GM21515 (cell line): Measurements from ENCODE around the gene SOS1.

Experiments used
- ATAC-seq: cut with Tn5 transposase; IDR thresholded peaks from one replicate; pipeline ENCODE4 v1.9.1; 2021; ENCODE audit not compliant: unreplicated experiment

SOS1 gene

DNA sequence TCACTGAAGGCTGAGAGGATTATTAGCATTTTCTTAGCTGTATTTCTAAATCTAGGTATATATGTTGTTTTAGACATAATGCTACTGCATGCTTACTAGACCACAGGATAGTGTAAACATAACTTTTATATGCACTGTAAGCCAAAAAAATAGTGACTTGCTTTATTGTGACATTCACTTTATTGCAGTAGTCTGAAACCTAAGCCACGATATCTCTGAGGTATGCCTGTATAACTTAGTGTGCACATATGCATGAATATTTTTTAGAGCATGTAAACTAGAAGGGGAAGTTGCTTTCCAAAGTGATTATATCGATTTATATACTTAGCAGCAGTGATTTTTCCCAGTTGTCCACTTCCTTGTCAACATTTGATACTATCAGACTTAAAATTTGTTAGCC lies 81.8 kb downstream of the SOS1 start:
- ATAC-seq, result no peak

DNA sequence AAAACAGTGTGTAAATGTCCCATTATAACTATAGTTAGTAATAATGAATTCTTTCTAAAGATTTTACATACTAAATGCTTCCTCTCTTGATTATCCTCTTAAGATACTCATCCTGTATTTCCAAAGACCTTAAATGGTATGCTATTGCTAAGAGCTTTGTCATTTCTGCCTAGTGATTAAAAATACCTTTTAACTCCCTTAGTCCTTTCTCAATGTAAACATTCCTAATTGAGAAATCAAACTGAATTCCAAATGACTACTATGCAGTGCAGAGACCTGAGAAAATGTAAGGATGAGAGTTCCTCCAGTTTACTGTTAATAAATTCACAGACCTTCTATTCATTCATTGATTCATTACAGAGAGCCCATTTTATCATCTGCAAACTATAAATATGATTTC lies 86.9 kb downstream of the SOS1 start:
- ATAC-seq, result no peak

- no peak for ATAC-seq
These were observed 93.4 kb downstream of the SOS1 start for GRCh38 chr2:39027421-39027820.

DNA sequence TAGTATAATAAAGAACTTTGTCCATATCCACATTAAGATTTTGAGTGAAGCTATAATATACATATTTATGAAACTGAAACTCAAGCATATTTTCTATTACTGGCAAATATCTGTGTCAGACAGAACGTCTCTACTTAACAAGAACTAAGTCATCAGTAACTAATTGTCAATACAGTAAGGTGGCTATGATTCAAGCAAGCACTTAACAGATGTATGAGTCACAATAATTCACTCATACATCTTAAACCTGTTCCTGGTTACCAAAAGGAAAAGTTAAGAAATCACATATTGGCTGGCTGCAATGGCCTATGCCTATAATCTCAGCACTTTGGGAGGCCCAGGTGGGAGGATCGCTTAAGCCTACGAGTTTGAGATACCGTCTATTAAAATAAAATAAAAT lies 96.0 kb downstream of the SOS1 start:
- ATAC-seq, result no peak

GRCh38 chr2:39023649-39024048 lies 97.2 kb downstream of the SOS1 start:
- no peak for ATAC-seq

DNA sequence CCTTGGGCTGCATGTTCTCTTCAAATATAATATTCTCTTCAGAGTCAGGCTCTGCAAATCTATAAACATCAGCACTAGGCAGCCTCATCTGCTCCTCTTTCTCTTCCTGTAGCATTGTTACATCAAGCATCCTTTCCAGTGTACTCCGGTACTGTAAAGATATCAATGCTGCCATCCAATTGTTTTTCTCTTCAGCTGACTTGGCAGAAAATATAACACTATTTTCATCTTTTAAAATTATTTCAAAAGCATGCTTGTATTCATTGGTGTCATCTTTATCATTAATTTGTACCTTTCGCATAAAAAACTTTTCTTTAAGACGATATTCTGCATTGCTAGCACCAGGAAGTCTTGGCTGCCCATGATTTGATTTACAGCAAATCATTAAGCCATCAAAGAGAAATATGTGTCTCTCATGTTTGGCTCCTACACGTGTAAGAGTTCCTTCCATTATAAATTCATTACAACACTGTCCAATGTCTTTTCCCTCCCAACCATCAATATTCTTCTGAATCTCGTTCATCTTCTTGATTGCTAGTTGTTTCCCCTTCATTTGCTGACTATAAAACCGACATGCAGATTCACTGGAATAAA lies 98.1 kb downstream of the SOS1 start:
- no peak for ATAC-seq

GRCh38 chr2:39020383-39020782 lies 100.5 kb downstream of the SOS1 start:
- no peak for ATAC-seq

- ATAC-seq, result no peak
These were observed 102.2 kb downstream of the SOS1 start for GRCh38 chr2:39018638-39019037.

DNA sequence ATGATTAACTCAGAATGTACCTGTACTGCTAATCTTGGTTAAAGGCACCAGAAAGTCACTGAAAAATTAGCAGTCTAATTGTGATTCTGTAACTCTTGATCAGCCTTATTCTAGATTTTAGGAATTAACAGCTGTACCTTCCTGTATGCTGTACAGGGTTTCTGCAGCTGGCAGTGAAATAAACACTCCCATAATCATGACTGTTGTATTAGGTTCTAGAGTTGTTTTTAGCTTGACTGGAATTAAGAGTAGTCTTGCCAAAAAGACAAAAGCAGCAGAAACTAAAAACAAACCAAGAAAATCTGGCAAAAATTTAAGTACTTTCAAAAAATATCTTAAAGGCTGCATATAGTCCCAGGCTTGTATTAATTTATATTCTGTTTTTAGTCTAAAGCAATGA lies 103.5 kb downstream of the SOS1 start:
- no peak for ATAC-seq

DNA sequence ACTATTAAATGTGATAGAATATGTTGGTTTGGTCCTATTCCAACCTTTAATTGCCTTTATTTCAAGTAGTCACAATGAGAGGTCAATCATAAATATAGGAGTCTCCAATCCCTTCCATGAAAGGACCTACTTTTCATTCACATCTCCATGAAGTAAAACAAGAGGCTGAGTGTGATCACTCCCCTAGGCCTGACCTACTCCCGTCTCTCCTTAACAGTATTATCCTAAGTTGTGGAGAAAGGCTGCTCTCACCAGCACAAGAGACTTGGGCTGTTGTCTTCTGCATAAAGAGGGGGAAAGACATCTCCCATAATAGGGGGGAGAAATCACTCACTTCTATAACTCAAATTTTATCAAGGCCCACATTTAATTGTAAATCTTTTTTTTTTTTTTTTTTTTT lies 105.4 kb downstream of the SOS1 start:
- ATAC-seq, result no peak

DNA sequence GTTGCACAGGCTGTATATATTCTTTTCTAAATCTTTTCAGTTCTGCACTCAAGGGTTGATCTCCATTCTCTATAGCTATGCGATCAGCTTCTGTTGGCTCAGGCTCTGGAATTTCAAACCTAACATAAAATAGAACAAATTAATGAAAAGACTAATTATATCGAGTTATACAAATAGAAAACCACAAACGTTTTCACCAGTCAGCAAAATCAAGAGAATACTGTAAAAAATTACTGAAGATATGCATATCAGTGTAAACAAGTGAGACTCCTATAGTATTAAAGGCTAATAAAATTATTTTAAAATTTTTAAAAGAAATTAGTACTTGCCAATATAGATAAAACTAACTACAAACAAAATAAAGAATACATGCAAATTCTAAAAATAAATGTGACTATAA lies 107.0 kb downstream of the SOS1 start:
- no peak for ATAC-seq

GRCh38 chr2:39008665-39009064 lies 112.2 kb downstream of the SOS1 start:
- ATAC-seq, result no peak

- ATAC-seq, result no peak
These were observed 112.9 kb downstream of the SOS1 start for GRCh38 chr2:39007875-39008504.

- ATAC-seq, result no peak
These were observed 120.3 kb downstream of the SOS1 start for GRCh38 chr2:39000552-39000951.

DNA sequence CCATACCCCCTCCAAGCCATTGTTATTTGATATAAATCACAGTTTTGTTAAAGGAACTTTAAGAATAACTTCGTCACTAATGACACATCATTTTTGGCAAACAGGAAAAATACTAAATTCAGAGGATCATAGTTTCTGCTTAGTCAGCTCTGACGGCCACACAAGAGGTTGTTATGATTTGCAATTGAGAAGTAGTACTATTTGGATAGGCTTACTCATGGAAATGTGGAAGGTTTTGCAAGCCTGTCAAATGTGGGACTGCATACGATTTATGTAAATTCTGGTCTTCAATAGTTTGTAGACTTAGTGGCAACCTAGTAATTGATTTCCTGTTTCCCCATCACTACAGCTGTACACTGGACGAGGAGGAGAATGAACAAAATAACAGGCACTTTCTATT lies 123.1 kb downstream of the SOS1 start:
- ATAC-seq, result no peak

DNA sequence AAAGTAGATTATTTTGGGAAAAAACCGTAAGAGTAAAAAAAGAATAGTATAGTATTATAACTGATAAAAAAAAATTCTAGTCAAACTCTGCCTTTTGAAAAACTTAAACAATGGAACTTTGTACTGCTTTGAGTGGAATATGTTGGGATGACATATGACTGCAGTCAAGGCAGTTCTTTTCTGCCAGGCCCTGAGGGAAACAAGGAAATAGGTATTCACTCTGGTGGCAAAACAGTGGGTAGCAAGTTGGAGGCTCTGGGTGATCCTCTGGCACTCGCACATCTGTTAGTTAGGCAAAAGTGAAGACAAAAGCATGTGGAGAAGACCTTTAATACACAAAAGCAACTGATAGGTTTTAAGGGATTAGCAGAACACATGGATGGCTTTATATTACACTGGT lies 129.0 kb downstream of the SOS1 start:
- no peak for ATAC-seq

- no peak for ATAC-seq
These were observed 132.1 kb downstream of the SOS1 start for GRCh38 chr2:38988716-38989115.

DNA sequence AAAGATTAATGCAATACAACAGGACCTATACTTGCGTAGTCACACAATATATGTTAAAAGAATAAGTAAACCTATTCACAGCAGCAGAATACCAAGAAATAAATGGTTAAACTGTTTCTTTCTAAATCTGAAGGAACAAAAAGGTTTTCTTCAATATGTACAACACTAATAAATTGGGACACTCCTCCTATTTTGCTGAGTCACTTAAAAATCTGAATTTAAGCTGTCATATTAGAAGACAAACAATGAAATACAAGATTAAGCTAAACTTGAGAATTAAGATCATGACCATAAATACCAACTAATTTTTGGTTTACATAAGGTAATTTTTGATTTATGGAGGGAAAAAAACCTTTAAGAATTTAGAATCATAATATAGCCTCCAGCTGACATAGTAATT lies 138.4 kb downstream of the SOS1 start:
- no peak for ATAC-seq

GRCh38 chr2:38981670-38982357 lies 139.0 kb downstream of the SOS1 start:
- ATAC-seq, result no peak

DNA sequence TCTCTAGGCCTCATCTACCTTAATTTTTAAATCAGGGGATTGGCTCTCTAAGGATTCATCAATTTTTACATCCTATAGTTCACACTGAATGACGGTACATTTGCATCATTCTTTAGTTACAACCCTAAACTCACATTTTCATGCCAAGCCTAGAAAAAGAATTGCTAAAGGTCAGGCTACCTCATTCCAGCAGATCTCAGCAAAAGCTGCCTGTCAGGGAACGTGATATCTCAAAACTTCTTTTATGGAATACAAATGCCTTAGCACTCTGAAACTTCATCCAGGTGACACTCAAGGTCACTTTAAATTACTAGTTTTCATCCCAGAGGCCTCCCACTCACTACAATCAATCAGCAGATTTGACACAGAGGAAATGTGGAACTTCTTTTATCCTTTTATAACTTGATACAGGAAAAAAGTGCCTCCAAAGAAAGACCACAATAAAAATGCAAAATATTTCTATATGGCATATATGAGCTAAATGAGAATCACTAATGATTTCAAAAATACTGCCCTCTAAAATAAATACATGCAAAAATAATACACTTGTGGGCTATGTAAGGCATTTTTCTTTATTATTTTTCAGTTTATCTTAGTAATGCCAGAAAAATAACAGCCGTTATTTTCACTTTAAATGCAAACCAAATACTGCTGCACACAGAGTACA lies 139.7 kb downstream of the SOS1 start:
- no peak for ATAC-seq

GRCh38 chr2:38978908-38979307 lies 141.9 kb downstream of the SOS1 start:
- no peak for ATAC-seq

DNA sequence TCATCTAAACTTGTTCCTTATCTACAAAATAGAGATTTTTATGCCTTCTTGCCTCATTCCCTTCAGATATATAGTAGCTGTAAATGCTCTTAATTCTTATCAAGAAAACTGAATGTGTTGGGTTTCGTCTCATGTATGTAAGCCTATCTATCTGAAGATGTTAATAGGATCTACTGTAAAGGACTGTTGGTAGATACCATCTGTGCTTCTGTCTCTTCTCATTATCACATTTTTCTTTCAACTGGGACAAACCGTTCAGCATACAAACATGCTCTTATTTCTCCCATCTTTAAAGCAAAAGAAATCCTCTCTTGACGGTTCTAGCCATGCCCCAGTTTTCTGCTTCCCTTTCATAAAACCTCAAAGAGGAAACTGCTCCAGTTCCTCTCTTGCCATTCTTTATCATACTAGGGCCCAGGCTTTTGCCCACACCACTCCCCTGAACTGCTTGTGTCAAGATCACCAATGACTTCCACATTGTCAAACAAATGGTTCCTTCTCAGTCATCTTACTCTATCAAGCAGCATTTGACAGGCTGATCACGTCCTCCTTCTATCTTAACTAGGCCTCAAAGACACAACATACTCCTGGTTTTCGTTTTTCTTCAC lies 142.5 kb downstream of the SOS1 start:
- no peak for ATAC-seq
